ENCODE measurements around the gene MTMR2. TPM values are rescaled to one million over a fixed set of nuclear protein-coding genes. Genes with fewer than 3 reads are reported as not detected.

Gene MTMR2
- total and polyA plus RNA-seq, 4 donors, result 11.6 to 53.7 (median 24.4) TPM

DNA sequence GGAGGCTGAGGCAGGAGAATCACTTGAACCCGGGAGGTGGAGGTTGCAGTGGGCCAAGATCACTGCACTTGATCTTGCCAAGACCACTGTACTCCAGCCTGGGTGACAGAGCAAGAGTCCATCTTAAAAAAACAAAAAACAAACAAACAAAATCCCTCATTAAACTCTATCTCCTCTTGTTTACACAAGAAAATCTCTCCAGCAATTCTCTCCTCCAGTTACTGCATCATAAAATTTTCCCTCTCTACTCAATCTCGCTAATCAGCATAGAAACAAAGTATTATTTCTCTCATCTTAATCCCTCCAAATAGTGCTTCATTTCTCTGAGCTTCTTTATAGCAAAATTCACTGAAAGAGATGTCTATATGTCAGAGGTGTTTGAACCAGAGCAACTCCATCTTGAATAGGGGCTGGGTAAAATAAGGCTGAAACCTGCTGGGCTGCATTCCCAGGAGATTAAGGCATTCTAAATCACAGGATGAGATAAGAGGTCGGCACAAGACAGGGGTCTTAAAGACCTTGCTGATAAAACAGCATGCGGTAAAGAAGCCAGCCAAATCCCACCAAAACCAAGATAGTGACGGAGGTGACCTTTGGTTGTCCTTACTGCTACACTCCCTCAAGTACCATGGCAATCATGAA is 19.8 kb downstream of the MTMR2 start:
- Histone ChIP-seq H3K9ac (ENCODE audit: insufficient read depth in 1 of 2, low read length in 2 of 2) (no peak overlapping the region), H3K27ac (ENCODE audit: low read depth in 1 of 2, low read length in 1 of 2) (no peak overlapping the region), H3K36me3 (ENCODE audit: control insufficient read depth in 4 of 4, insufficient read depth in 4 of 4, low read length in 4 of 4) (peaks cover 0 to 7% (median 1%) of the 10 kb centered on the region in 4 donors), H3K4me1 (ENCODE audit: control insufficient read depth in 5 of 5, insufficient read depth in 5 of 5, low read length in 5 of 5) (peaks cover 0 to 6% (median 0%) of the 10 kb centered on the region in 5 donors), H3K27me3 (ENCODE audit: control insufficient read depth in 3 of 3, insufficient read depth in 3 of 3, low read length in 2 of 3) (no peaks in the 10 kb centered on the region), H3K9me3 (ENCODE audit: control insufficient read depth in 4 of 4, insufficient read depth in 3 of 4, low read length in 3 of 4) (no peaks in the 10 kb centered on the region), H3K4me3 (no peak overlapping the region)
- DNase-seq, result no peak
- WGBS, 2 donors, result 87 to 90% methylated on average over 5 of the region's 5 CpGs
- TF ChIP-seq CTCF (IDR thresholded peaks at IDR 0.05; ENCODE audit: control extremely low read depth, extremely low read depth), result no peak
- no peak for ATAC-seq (ENCODE audit: insufficient read depth, low FRiP score)

GRCh38 chr11:95898782-95899181 is 25.1 kb downstream of the MTMR2 start:
- TF ChIP-seq CTCF (IDR thresholded peaks at IDR 0.05; ENCODE audit: control extremely low read depth, extremely low read depth), result no peak
- 63 to 72% methylated on average over 2 of the region's 2 CpGs for WGBS, 2 donors
- H3K27me3 ChIP-seq (ENCODE audit: control insufficient read depth in 3 of 3, insufficient read depth in 3 of 3, low read length in 2 of 3), result no peaks in the 10 kb centered on the region
- H3K4me3 ChIP-seq, result no peak overlapping the region
- no peaks in the 10 kb centered on the region for H3K36me3 ChIP-seq (ENCODE audit: control insufficient read depth in 4 of 4, insufficient read depth in 4 of 4, low read length in 4 of 4)
- no peak overlapping the region for H3K27ac ChIP-seq (ENCODE audit: low read depth in 1 of 2, low read length in 1 of 2)
- no peak overlapping the region for H3K9ac ChIP-seq (ENCODE audit: insufficient read depth in 1 of 2, low read length in 2 of 2)
- peaks cover 0 to 6% (median 0%) of the 10 kb centered on the region in 5 donors for H3K4me1 ChIP-seq (ENCODE audit: control insufficient read depth in 5 of 5, insufficient read depth in 5 of 5, low read length in 5 of 5)
- DNase-seq (no peak), ATAC-seq (ENCODE audit: insufficient read depth, low FRiP score) (no peak)
- no peaks in the 10 kb centered on the region for H3K9me3 ChIP-seq (ENCODE audit: control insufficient read depth in 4 of 4, insufficient read depth in 3 of 4, low read length in 3 of 4)

GRCh38 chr11:95897731-95898130 is 26.2 kb downstream of the MTMR2 start:
- Histone ChIP-seq H3K9ac (ENCODE audit: insufficient read depth in 1 of 2, low read length in 2 of 2) (no peak overlapping the region), H3K27ac (ENCODE audit: low read depth in 1 of 2, low read length in 1 of 2) (no peak overlapping the region), H3K36me3 (ENCODE audit: control insufficient read depth in 4 of 4, insufficient read depth in 4 of 4, low read length in 4 of 4) (no peaks in the 10 kb centered on the region), H3K27me3 (ENCODE audit: control insufficient read depth in 3 of 3, insufficient read depth in 3 of 3, low read length in 2 of 3) (no peaks in the 10 kb centered on the region), H3K9me3 (ENCODE audit: control insufficient read depth in 4 of 4, insufficient read depth in 3 of 4, low read length in 3 of 4) (no peaks in the 10 kb centered on the region), H3K4me1 (ENCODE audit: control insufficient read depth in 5 of 5, insufficient read depth in 5 of 5, low read length in 5 of 5) (peaks cover 0 to 8% (median 0%) of the 10 kb centered on the region in 5 donors), H3K4me3 (no peak overlapping the region)
- DNase-seq, result no peak
- WGBS, 2 donors, result 91 to 93% methylated on average over 7 of the region's 7 CpGs
- TF ChIP-seq CTCF (IDR thresholded peaks at IDR 0.05; ENCODE audit: control extremely low read depth, extremely low read depth), result no peak
- no peak for ATAC-seq (ENCODE audit: insufficient read depth, low FRiP score)

DNA sequence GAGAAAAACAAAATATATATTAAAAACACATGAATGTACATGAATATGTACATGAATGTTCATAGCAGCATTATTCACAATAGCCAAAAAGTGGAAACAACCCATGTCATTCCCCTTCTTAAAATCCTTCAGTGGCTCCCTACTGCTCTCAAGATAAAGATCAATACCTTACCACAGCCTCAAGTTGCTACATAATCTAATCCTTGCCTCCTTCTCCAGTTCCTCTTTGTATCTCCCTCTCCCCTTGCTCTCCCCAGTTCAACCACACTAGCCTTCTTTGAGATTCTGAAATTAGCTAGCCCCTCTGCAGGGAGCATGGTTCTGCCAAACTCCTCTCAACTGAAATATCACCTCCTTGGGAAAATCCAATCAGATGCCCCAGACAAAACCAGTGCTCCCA is 28.1 kb downstream of the MTMR2 start:
- Histone ChIP-seq H3K4me1 (ENCODE audit: control insufficient read depth in 5 of 5, insufficient read depth in 5 of 5, low read length in 5 of 5) (peaks cover 0 to 8% (median 3%) of the 10 kb centered on the region in 5 donors), H3K9me3 (ENCODE audit: control insufficient read depth in 4 of 4, insufficient read depth in 3 of 4, low read length in 3 of 4) (no peaks in the 10 kb centered on the region), H3K27me3 (ENCODE audit: control insufficient read depth in 3 of 3, insufficient read depth in 3 of 3, low read length in 2 of 3) (no peaks in the 10 kb centered on the region), H3K9ac (ENCODE audit: insufficient read depth in 1 of 2, low read length in 2 of 2) (no peak overlapping the region), H3K4me3 (no peak overlapping the region), H3K27ac (ENCODE audit: low read depth in 1 of 2, low read length in 1 of 2) (no peak overlapping the region), H3K36me3 (ENCODE audit: control insufficient read depth in 4 of 4, insufficient read depth in 4 of 4, low read length in 4 of 4) (no peaks in the 10 kb centered on the region)
- ATAC-seq (ENCODE audit: insufficient read depth, low FRiP score) (no peak), DNase-seq (no peak)
- no peak for TF ChIP-seq CTCF (IDR thresholded peaks at IDR 0.05; ENCODE audit: control extremely low read depth, extremely low read depth)
